Stimulated activated CD8-positive, alpha-beta memory T cell treated with anti-CD3 and anti-CD28 coated beads, Interleukin-2, amount 100 ng/mL, for 48 hours (primary cell): ENCODE results near the gene OGDH.
"Not testable (repeated sequence)": the region's sequence is repeated elsewhere in the genome, so short reads cannot be mapped to it uniquely, and the experiment has no call there.

Experiments used
- DNase-seq, 2 donors: peaks; one replicate each; pipeline ENCODE4 v3.0.0-alpha.2; 2020; ENCODE audit warnings: low read depth in 2 of 2

The OGDH gene

DNA sequence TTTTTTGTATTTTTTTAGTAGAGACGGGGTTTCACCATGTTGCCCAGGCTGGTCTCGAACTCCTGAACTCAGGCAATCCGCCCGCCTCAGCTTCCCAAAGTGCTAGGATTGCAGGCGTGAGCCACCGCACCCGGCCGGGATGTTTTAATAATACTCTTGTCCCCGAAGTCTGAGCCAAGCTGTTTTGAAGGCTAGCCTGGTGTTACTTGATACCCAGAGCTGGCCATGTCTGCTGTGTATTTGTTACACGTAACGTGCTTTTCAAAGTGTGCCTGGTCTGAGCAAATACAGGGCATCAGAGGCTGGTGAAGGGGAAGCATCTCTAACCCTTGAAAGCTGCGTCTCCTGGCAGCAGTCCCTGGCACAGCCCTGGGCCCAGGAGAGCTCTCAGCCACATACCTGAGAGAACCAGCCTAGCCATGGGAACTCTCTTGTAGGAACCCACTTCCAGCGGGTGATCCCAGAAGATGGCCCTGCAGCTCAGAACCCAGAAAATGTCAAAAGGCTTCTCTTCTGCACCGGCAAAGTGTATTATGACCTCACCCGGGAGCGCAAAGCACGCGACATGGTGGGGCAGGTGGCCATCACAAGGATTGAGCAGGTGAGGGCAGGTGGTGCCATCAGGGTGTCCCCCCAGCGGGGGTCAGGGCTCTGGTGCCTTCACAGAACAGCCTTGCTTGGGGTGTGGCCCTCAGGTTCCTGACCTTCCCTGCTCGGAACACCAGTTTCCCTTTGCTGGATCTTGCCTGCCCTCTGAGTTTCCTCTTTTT, 100.5 kb downstream of the OGDH start:
- DNase-seq = no peak

DNA sequence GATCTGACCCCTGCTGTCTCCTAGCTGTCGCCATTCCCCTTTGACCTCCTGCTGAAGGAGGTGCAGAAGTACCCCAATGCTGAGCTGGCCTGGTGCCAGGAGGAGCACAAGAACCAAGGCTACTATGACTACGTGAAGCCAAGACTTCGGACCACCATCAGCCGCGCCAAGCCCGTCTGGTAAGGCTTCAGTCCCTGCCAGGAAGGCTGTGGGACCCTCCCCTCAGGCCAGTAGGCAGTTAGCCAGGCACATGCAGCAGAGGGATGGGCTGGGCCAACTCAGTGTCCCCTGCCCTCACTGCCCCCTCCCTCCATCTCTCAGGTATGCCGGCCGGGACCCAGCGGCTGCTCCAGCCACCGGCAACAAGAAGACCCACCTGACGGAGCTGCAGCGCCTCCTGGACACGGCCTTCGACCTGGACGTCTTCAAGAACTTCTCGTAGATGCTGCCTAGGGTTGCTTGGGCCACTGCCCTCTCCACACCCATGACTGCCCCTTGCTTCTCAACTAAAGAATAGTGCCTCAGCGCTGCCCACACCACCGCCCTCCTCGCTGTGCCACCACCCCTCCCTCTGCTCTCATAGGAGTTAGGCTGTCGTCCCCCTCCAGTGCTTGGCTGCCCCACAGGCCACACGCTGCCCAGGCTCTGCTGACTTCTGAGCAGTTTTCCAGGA, 101.3 kb downstream of the OGDH start:
- no peak for DNase-seq

DNA sequence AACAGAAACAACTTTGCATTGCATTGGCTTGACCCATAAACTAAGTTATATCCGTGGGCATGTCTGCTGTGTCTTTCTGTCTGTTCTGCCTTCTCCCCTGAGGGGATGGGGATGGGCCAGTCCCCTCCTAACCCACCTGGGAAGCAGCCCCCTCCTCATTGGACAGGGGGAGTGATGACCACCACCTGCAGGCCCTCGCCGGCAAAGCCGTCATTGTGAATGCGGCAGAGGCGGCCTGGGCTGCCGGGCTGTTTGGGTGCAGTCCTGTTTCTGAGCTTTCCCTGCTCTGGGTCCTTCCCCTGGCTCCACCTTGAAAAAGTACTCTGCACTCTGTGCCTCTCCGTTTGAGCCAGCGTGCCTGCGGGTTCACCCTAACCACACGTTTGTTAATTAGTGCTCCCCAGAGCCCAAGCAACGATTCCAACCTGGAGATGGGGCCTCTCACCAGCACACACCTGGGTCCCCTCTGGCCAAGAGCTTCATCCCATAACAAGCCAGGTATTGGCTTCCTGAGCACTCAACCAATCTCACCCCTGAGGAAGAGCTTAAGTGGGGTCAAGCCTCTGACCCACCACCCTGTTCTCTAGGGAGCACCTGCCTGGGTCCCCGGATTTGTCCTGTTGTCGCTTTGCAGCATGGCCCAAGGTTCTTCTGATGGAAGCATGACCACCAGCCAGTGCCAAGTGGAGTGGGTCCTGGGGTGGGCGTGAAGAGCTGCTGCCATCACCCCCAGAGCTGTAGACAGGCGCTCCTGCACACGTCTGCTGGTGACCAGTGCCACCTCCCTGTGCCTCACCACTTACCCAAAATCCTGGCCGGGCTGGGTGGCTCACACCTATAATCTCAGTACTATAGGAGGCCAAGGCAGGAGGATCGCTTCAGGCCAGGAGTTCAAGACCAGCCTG, 102.8 kb downstream of the OGDH start:
- no peak for DNase-seq

DNA sequence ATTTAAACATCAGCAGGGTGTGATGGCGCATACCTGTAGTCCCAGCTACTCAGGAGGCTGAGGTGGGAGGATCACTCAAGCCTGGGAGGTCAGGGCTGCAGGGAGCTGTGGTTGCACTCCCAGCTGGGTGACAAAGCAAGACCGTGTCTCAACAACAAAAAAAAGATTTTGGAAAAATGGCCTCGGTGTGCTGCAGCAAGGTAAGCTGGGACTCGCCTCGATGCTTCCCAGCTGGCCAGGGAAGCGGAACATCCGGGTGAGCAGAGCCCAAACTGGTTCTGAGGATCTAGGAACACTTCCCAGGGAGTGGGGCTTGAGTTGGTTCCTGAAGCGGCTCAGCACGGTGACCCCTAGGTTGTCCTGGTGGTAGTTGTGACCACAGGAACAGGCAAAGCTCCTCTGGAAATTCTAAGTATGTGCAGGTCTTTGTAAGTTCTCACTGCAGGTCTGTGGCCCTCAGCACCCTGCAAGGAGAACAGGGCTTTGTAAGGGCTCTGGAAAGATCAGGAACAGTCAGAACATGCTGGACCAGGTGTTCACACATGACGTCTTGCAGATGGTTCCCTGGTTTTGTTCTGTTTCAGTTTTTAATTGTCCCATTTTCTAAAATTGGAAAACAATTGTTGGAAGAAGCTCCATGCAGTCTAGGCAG, 103.6 kb downstream of the OGDH start:
- no peak for DNase-seq

DNA sequence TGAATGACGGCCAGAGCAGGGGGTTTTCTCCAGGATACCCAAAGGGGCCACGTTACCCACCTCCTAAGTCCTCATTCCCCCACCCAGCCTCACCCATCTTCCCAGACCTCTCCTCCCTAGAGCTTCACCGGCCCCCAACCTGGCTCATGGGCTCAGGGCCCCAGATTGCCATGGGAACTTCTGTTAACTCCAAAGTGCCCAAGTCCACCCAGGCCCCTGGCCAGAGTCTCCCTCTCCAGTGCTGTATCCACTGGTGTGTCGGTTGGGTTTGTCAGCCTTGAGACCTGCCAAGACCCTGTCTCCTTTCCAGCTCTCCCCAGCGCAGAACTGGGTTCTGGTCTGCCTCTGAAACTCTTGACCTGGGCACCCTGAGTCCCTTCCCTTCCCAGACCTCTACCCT, 105.1 kb downstream of the OGDH start:
- no peak for DNase-seq

DNA sequence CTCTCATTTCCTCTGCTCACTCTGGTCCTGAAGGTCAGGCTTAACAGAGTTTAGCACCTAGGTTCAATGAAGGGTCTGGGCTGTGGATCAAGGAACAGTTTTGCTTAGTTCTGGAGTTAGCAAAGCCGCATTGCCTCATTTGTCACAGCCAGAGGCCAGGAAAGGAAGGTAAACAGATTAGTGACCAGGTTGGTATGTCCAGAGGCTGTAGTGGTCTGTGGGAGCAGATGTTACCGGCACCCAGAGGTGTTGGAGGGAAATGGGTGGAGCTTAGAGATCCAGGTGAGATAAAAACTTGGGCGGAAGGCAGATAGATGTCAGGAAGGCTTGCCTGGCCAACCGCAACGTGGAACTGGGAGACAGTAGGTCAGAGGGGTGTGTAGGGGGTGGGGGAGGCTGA, 105.6 kb downstream of the OGDH start:
- DNase-seq = no peak

DNA sequence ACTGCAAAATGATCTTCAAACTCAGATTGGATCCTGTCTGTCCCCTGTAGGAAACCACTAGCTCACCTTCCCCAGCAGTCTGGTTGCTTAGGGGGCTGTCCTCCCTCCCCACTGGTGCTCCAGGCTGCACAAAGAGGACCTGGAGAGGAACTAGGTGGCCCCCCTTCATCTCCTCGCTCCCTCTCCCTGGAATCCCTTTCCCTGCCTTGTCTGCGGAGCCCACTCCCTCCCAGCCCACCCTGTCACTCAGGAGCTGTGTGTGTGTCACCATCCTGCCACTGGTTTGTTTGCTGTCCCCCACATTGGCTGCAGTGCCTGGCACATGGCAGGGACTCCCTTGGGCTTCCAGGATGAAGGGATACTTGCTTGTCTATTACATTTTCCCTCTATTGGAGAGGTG, 106.7 kb downstream of the OGDH start:
- no peak for DNase-seq

DNA sequence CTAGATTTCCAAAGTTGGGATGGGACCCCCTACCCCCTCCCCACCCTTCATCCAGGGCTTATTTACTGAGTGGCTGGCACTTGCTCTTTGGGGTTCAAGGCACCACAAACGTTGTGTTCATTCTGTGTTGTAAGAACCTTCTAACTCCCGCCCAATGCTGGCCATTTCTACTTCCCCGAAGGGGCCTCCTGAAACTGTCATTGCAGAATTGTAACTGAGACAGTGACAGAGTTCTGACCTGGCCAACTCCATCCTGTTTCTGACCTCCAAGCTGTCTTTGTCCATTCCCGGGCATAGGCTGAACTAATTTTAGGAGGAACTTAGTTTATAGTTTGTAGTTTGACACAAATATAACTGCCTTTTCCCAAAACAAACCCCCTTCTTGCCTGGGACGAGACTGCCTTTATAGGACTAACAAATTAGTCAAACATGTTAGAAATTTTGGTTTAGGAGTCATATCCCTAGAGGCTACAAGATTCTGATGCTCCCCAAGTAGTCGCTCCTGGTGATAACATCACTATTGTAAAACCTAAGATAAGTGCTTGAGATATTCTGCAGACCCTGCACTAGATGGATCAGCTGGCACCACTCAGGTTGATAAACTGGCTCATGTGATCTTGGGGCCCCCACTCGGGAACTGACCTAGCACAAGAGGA, 107.4 kb downstream of the OGDH start:
- no peak for DNase-seq

DNA sequence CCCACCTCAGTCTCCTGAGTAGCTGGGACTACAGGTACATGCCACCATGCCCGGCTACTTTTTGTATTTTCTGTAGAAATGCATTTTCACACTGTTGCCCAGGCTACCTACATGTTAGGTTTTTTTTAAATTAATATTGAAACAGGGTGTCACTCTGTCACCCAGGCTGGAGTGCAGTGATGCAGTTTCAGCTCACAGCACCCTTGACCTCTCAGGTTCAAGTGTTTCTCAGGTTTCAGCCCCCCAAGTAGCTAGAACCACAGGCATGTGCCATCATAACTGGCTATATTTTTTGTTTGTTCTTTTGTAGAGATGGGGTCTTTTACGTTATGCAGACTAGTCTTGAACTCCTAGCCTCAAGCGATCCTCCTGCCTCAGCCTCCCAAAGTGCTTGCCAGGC, 109.8 kb downstream of the OGDH start:
- no peak for DNase-seq

DNA sequence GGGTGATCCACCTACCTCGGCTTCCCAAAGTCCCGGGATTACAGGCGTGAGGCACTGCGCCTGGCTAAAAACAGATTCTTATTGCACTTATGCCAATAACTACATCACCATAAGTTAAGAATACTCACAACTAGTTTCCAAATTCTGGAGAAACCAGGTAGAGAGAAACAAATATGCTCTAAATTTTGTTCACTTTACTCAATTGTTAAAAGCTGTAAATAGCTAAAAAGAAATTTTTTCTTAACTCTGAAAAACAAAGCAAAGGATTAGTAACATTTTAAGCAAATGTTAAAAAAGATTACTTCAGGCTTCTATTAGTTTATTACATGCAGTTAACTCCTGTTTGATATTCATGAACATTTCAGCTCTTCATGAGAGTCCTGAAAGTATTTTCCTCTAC, 113.9 kb downstream of the OGDH start:
- no peak for DNase-seq

DNA sequence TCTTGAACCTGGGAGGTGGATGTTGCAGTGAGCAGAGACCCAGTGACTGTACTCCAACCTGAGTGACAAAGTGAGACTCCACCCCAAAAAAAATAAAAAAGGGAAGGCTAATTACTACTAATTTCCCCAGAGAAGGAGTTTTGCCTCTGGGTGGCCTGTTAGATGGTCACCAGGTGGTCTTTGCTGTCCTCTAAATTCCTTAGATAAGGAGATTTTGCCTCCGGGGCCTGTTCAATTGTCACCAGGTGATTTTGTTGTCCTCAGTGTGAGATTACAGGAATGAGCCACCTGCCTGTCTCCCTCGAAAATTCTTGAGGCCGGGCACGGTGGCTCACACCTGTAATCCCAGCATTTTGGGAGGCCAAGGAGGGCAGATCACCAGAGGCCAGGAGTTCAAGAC, 117.8 kb downstream of the OGDH start:
- no peak for DNase-seq

DNA sequence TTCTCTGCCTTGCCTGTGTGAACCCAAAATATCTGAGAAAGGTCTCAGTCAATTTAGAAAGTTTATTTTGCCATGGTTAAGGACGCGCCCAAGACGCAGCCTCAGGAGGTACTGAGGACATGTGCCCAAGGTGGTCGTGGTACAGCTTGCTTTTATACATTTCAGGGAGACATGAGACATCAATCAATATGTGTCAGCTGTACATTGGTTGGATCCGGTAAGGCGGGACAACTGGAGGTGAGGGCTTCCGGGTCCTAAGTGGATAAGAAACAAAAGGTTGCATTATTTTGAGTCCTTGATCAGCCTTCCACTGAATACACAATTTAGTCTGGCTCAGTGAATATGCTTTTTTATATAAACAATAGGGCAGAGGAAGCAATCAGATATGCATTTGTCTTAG, 119.8 kb downstream of the OGDH start:
- DNase-seq = not testable (repeated sequence)

DNA sequence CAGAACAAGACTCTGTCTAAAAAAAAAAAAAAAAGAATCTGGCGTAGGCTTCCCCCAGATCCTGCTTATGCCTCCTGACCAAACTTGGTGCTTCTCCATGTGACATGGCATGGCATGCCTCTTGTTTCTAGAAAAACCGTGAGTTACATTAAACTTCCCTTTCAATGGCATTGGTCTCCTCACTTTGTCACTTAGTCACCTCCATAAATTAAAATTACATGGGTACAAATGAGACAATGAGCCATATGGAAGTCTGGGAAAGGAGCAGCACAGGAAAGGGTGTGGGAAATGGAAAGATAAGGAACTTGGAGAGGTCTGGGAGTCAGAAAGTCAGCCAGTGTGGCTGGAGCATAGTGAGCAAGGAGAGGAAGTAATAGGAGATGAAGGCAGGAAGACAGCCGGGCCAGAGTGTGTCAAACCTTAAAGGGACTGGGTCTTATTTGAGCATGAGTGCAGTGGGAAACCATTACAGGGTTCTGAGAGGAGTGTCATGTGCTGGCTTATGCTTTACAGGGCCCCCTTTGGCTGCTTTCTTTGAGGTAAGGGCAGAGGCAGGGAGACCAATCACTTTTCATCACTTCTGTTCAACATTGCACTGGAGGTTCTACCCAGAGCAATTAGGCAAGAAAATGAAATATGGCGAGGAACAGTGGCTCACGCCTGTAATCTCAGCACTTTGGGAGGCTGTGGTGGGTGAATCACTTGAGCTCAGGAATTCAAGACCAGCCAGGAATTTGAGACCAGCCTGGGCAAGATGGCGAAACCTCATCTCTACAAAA, 120.9 kb downstream of the OGDH start:
- DNase-seq = no peak

DNA sequence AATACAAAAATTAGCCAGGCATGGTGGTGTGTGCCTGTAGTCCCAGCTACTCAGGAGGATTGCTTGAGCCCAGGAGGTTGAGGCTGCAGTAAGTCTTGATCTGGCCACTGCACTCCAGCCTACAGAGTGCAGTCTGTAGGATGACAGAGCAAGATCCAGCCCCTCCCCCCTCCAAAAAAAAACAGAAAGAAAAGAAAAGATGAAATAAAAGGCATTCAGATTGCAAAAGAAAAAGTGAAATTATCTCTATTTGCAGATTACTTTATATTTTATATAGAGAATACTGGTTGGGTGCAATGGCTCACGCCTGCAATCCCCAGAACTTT, 121.5 kb downstream of the OGDH start:
- DNase-seq = no peak

DNA sequence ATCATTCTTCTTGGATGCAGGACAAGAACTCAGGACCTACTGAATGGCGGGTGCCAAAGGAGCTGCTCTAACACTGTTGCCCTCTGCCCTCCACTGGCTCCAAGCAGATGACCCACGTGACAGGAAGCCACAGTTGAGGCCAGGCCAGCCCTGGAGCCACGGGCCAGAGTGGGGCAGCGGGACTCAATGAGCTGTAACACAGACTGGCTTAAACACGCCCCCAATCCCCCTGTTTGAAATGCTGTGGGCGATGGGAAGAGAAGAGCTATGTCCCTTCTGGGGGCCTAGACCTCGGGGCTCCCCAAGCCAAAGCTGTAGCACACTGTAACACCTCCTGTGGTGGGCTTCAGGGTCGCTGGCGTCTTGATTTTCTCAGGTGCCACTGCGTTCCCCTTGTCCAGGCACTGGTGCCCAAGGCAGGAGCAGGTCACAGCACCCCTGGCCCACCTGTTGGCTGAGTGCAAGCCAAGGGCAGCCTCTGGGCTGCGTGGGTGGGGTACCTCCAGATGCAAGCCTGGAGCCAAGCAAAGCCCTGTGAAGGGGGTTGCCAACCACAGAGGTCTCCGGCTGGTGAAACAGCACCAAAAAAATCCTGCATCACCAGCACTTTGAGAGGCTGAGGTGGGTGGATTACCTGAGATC, 123.6 kb downstream of the OGDH start:
- no peak for DNase-seq

DNA sequence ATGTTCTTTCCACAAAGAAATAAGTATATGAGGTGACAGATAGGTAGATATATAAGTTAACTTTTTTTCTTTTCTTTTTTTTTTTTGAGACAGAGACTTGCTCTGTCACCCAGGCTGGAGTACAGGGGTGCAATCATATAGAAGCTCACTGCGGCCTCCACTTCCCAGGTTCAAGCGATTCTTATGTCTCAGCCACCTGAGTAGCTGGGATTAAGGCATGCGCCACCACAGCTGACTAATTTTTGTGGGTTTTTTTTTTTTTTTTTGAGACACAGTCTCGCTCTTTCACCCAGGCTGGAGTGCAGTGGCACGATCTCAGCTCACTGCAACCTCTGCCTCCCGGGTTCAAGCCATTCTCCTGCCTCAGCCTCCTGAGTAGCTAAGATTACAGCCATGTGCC, 126.5 kb downstream of the OGDH start:
- not testable (repeated sequence) for DNase-seq

DNA sequence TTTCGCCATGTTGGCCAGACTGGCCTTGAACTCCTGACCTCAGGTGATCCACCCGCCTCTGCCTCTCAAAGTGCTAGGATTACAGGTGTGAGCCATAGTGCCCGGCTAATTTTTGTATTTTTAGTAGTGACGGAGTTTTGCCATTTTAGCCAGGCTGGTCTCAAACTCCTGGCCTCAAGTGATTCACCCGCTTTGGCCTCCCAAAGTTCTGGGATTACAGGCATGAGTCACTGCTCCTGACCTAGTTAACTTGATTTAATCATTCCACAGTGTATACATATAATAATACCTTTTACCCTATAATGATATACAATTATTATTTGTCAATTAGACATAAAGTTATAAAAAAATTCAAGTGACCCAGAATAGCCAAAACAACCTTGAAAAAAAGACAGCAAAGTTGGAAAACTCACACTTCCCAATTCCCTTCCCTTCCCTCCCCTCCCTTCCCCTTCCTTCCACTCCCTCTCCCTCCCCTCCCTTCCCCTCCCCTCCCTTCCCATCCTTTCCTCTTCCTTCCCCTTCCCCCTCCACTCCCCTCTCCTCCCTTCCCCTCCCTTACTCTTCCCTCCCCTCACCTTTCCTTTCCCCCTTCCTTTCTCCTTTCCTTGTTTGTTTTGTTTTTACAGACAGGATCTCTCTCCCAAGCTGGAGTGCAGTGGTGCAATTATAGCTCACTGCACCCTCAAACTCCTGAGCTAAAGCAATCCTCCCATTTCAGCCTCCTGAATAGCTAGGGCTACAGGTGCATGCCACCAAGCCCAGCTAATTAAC, 127.5 kb downstream of the OGDH start:
- DNase-seq = no peak

DNA sequence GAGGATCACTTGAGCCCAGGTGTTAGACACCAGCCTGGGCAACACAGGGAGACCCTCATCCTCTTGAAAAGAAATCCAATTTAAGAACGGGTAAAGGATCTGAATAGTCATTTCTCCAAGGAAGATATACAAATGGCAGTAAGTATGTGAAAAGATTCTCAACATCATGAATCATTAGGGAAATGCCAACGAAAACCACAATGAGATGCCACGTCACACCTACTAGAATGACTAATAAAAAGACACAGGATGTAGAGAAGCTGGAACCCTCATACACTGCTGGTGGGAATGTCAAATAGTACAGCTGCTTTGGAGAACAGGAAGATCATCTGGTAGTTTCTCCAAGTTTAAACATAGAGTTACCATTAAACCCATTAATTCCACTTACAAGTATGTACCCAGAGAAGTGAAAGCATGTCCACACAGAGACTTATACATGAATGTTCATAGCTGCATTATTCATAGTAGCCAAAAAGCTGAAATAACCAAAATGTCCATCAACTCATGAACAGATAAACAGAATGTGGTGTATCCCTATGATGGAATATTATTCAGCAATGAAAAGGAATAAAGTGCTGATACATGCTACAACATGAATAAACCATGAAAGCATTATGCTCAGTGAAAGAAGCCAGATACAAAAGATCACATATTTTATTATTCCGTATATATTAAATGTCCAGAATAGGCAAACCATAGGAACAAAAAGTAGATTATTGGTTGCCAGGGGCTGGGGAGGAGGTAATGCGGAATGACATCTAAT, 129.2 kb downstream of the OGDH start:
- peak in 1 of 2 donors; percentile 19 for DNase-seq

DNA sequence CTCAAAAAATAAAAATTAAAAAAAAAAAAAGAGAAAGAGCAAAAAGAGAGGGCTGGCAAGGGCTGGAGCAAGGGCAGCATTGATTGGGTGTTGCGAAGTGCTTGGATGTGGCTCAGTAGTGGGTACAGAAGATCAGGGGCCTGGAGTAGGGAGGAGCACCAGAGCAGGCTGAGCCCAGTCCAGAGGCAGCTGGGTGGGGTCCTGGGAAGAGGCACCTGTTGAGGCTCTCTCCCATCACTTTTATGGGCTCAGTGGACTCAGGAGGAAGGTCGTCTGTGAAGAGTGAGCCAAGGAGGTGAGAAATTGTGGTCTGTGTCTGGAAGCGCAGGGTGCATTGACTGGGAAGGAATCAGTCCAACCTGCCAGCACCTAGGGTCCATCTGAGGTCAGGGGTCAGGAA, 130.5 kb downstream of the OGDH start:
- DNase-seq = no peak
